GM23338 (cell line): ENCODE results near the gene CIITA. TPM values are rescaled to one million over a fixed set of nuclear protein-coding genes. Genes with fewer than 3 reads are reported as not detected.

Source experiments
- ATAC-seq: fragments of 200-7000 bp; cut with Tn5 transposase; 3 replicates; pipeline ENCODE4 v1.9.1; 2020
- DNase-seq: peaks from one replicate; pipeline ENCODE4 v3.0.0-alpha.2; 2015; ENCODE audit warnings: low spot score
- H2AFZ ChIP-seq: fragments of 200-600 bp; sonication (generic); 2 replicates; pipeline ENCODE4 v1.8.0; 2016; ENCODE audit warnings: antibody characterized with exemption, mild to moderate bottlenecking, moderate library complexity
- H3F3A ChIP-seq: fragments of 200-600 bp; sonication (generic); replicated peaks from 2 replicates; pipeline ENCODE4 v1.8.0; 2017; ENCODE audit warnings: antibody characterized with exemption, mixed run types, low read depth
- H3K27ac ChIP-seq: fragments of 200-600 bp; sonication (generic); 2 replicates; pipeline ENCODE4 v1.6.1; 2016; ENCODE audit warnings: low read depth
- H3K27me3 ChIP-seq: fragments of 200-600 bp; sonication (generic); 2 replicates; pipeline ENCODE4 v1.8.0; 2016; ENCODE audit warnings: mild to moderate bottlenecking, mixed run types, moderate library complexity; ENCODE audit not compliant: insufficient read depth
- H3K36me3 ChIP-seq: fragments of 200-600 bp; sonication (generic); 2 replicates; pipeline ENCODE4 v1.8.0; 2016; ENCODE audit warnings: mild to moderate bottlenecking; ENCODE audit not compliant: insufficient read depth
- H3K4me1 ChIP-seq: fragments of 200-600 bp; sonication (generic); 2 replicates; pipeline ENCODE4 v1.8.0; 2016; ENCODE audit warnings: mild to moderate bottlenecking, moderate library complexity; ENCODE audit not compliant: insufficient read depth
- H3K4me2 ChIP-seq: fragments of 200-600 bp; sonication (generic); 2 replicates; pipeline ENCODE4 v1.7.1; 2017; ENCODE audit warnings: mixed run types
- H3K4me3 ChIP-seq: fragments of 200-600 bp; sonication (generic); 2 replicates; pipeline ENCODE4 v1.6.1; 2016; ENCODE audit warnings: mixed run types
- H3K79me2 ChIP-seq: fragments of 200-600 bp; sonication (generic); replicated peaks from 2 replicates; pipeline ENCODE4 v1.8.0; 2017; ENCODE audit warnings: mild to moderate bottlenecking; ENCODE audit not compliant: insufficient read depth
- H3K9me2 ChIP-seq: fragments of 200-600 bp; sonication (generic); 2 replicates; pipeline ENCODE4 v1.8.0; 2017; ENCODE audit not compliant: insufficient read depth
- H4K20me1 ChIP-seq: fragments of 200-600 bp; sonication (generic); replicated peaks from 2 replicates; pipeline ENCODE4 v1.8.0; 2017; ENCODE audit warnings: mild to moderate bottlenecking; ENCODE audit not compliant: insufficient read depth
- H3K27ac Mint-ChIP-seq: 2 replicates; pipeline ENCODE4 v1.8.0; 2020; ENCODE audit warnings: inconsistent platforms, mild to moderate bottlenecking, moderate library complexity, mixed read lengths
- H3K27me3 Mint-ChIP-seq: 3 replicates; pipeline ENCODE4 v1.8.0; 2022; ENCODE audit warnings: low read depth, mild to moderate bottlenecking, moderate library complexity, mixed read lengths, inconsistent platforms; ENCODE audit not compliant: insufficient read depth, poor library complexity
- H3K36me3 Mint-ChIP-seq: 3 replicates; pipeline ENCODE4 v1.8.0; 2021; ENCODE audit warnings: low read depth, mild to moderate bottlenecking, inconsistent platforms, moderate library complexity, mixed read lengths
- H3K4me1 Mint-ChIP-seq: 3 replicates; pipeline ENCODE4 v1.8.0; 2020; ENCODE audit warnings: mild to moderate bottlenecking, inconsistent platforms, mixed read lengths
- H3K4me3 Mint-ChIP-seq: 3 replicates; pipeline ENCODE4 v1.8.0; 2021; ENCODE audit warnings: moderate library complexity, mild to moderate bottlenecking, inconsistent platforms, mixed read lengths
- H3K9me3 Mint-ChIP-seq: 3 replicates; pipeline ENCODE4 v1.8.0; 2020; ENCODE audit warnings: moderate library complexity, mild to moderate bottlenecking, inconsistent platforms, mixed read lengths
- CTCF ChIP-seq, 2 experiments: fragments of 200-600 bp in 1 of 2; sonication (generic) in 1 of 2; conservative IDR thresholded peaks; 2 replicates each; pipeline versions ENCODE4 v1.5.1 to v1.6.1; 2016 to 2017; ENCODE audit warnings: antibody characterized with exemption in 2 of 2, low read depth in 2 of 2, mild to moderate bottlenecking in 2 of 2, moderate library complexity in 1 of 2
- EZH2 ChIP-seq: fragments of 200-600 bp; sonication (generic); IDR thresholded peaks from one replicate; pipeline ENCODE4 v1.8.0; 2017; ENCODE audit warnings: antibody characterized with exemption, mild to moderate bottlenecking, low read depth; ENCODE audit not compliant: unreplicated experiment
- JUNB ChIP-seq: IDR thresholded peaks from one replicate; pipeline ENCODE4 v1.6.1; 2016; ENCODE audit warnings: antibody characterized with exemption; ENCODE audit not compliant: unreplicated experiment
- ZNF114 ChIP-seq: fragments of 250-450 bp; sonication (Bioruptor Pico); IDR thresholded peaks from 2 replicates; pipeline ENCODE4 v1.5.0; 2020; ENCODE audit warnings: mild to moderate bottlenecking, moderate library complexity
- ZNF331 ChIP-seq: fragments of 250-450 bp; sonication (Bioruptor Pico); IDR thresholded peaks from 2 replicates; pipeline ENCODE4 v1.5.0; 2020; ENCODE audit warnings: low read depth, mild to moderate bottlenecking, moderate library complexity
- ZNF462 ChIP-seq: fragments of 250-450 bp; sonication (Bioruptor Pico); IDR thresholded peaks from 2 replicates; pipeline ENCODE4 v1.5.0; 2020; ENCODE audit warnings: mild to moderate bottlenecking, moderate library complexity
- polyA plus RNA-seq: library from polyadenylated mRNA; unstranded; fragments of >200 nt; fragmentation: Nextera tagmentation; extraction: Ambion mirVana; gene quantifications from 2 replicates; pipeline ENCODE4 v1.2.1, GENCODE V29; 2016
- total RNA-seq: library from RNA; depleted of rRNA; stranded (reverse); fragments of >200 nt; shearing (Covaris generic); gene quantifications from 2 replicates; pipeline ENCODE4 v1.2.3, GENCODE V29; 2014

Gene CIITA
- total and polyA plus RNA-seq, 2 experiments from 2014 or later: 0.10 to 0.57 TPM

GRCh38 chr16:10889855-10890254, 12.9 kb downstream of the CIITA start (continued):
- TF ChIP-seq CTCF (conservative IDR thresholded peaks at IDR 0.05; ENCODE audit: low read depth in 2 of 2) (no peak), ZNF331 (no peak), EZH2 (no peak)

DNA sequence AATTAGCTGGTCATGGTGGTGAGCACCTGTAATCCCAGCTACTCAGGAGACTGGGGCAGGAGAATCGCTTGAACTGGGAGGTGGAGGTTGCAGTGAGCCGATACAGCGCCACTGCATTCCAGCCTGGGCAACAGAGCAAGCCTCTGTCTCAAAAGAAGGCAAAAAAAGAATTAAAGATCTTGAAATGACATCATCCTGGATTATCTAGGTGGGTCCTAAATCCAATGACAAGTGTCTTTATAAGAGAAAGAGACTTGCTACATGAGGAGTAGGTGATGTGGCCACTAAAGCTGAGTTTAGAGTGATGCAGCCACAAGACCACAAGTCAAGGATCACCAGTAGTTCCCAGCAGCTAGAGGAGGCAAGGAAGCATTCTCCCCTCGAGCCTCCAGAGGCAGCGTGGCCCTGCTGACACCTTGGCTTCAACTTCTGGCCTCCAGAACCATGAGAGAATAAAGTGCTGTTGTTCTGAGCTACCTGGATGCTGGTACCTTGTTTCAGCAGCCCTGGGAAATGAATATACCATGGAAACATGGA, 15.8 kb downstream of the CIITA start:
- no peaks in the 10 kb centered on the region for H3K27me3 ChIP-seq
- no peak overlapping the region for H2AFZ ChIP-seq
- no peaks in the 10 kb centered on the region for H4K20me1 ChIP-seq
- H3K9me2 ChIP-seq: no peaks in the 10 kb centered on the region
- no peaks in the 10 kb centered on the region for H3K36me3 Mint-ChIP-seq
- DNase-seq (peak; percentile 17), ATAC-seq (no peak)
- H3K36me3 ChIP-seq: no peaks in the 10 kb centered on the region
- no peak overlapping the region for H3K4me2 ChIP-seq
- no peaks in the 10 kb centered on the region; the same call in 2 of the 3 replicates for H3K9me3 Mint-ChIP-seq
- peaks cover 9% of the 10 kb centered on the region for H3K27me3 Mint-ChIP-seq
- H3F3A ChIP-seq: no peaks in the 10 kb centered on the region
- H3K4me1 ChIP-seq: peaks cover 3% of the 10 kb centered on the region; the same call in 1 of the 2 replicates
- TF ChIP-seq JUNB: no peak
- no peak for TF ChIP-seq ZNF114 (CRISPR knock-in tag)
- no peak for TF ChIP-seq ZNF462
- peak in 1 of 2 experiments; percentile 19; a peak in 2 of 4 replicates for TF ChIP-seq CTCF (conservative IDR thresholded peaks at IDR 0.05; ENCODE audit: low read depth in 2 of 2)
- H3K4me3 ChIP-seq: no peak overlapping the region
- no peak overlapping the region for H3K27ac ChIP-seq
- H3K4me3 Mint-ChIP-seq: no peak overlapping the region
- H3K79me2 ChIP-seq: no peaks in the 10 kb centered on the region
- peaks cover 11% of the 10 kb centered on the region for H3K4me1 Mint-ChIP-seq
- H3K27ac Mint-ChIP-seq: no peak overlapping the region
